ENCODE results near the gene UNC93B1.
"Not testable (repeated sequence)": the region's sequence is repeated elsewhere in the genome, so short reads cannot be mapped to it uniquely, and the experiment has no call there.

Gene UNC93B1

GRCh38 chr11:67965830-67966348 is 38.0 kb downstream of the UNC93B1 start:
- not testable (repeated sequence) for H3K36me3 ChIP-seq (ENCODE audit: control insufficient read depth, insufficient read depth, low read length); H3K4me1 ChIP-seq (ENCODE audit: control insufficient read depth, insufficient read depth, low read length); H3K9me3 ChIP-seq (ENCODE audit: control insufficient read depth, insufficient read depth, low read length); H3K4me3 ChIP-seq (ENCODE audit: low read depth, low read length); H3K9ac ChIP-seq (ENCODE audit: low read depth, low read length); H3K27ac ChIP-seq (ENCODE audit: low read depth, low read length); H3K27me3 ChIP-seq (ENCODE audit: control insufficient read depth, insufficient read depth, low read length)

GRCh38 chr11:67964746-67965145 is 39.2 kb downstream of the UNC93B1 start:
- H3K9me3 ChIP-seq (ENCODE audit: control insufficient read depth, insufficient read depth, low read length); H3K4me1 ChIP-seq (ENCODE audit: control insufficient read depth, insufficient read depth, low read length); H3K9ac ChIP-seq (ENCODE audit: low read depth, low read length); H3K36me3 ChIP-seq (ENCODE audit: control insufficient read depth, insufficient read depth, low read length); H3K27ac ChIP-seq (ENCODE audit: low read depth, low read length); H3K27me3 ChIP-seq (ENCODE audit: control insufficient read depth, insufficient read depth, low read length); H3K4me3 ChIP-seq (ENCODE audit: low read depth, low read length): not testable (repeated sequence)

GRCh38 chr11:67963879-67964278 is 40.0 kb downstream of the UNC93B1 start:
- H3K9ac ChIP-seq (ENCODE audit: low read depth, low read length); H3K4me3 ChIP-seq (ENCODE audit: low read depth, low read length); H3K27ac ChIP-seq (ENCODE audit: low read depth, low read length); H3K4me1 ChIP-seq (ENCODE audit: control insufficient read depth, insufficient read depth, low read length); H3K27me3 ChIP-seq (ENCODE audit: control insufficient read depth, insufficient read depth, low read length); H3K36me3 ChIP-seq (ENCODE audit: control insufficient read depth, insufficient read depth, low read length); H3K9me3 ChIP-seq (ENCODE audit: control insufficient read depth, insufficient read depth, low read length): not testable (repeated sequence)

GRCh38 chr11:67963217-67963616 is 40.7 kb downstream of the UNC93B1 start:
- H3K4me3 ChIP-seq (ENCODE audit: low read depth, low read length); H3K4me1 ChIP-seq (ENCODE audit: control insufficient read depth, insufficient read depth, low read length); H3K9me3 ChIP-seq (ENCODE audit: control insufficient read depth, insufficient read depth, low read length); H3K9ac ChIP-seq (ENCODE audit: low read depth, low read length); H3K27me3 ChIP-seq (ENCODE audit: control insufficient read depth, insufficient read depth, low read length); H3K27ac ChIP-seq (ENCODE audit: low read depth, low read length); H3K36me3 ChIP-seq (ENCODE audit: control insufficient read depth, insufficient read depth, low read length): not testable (repeated sequence)

GRCh38 chr11:67956236-67956635 is 47.7 kb downstream of the UNC93B1 start:
- H3K9me3 ChIP-seq (ENCODE audit: control insufficient read depth, insufficient read depth, low read length); H3K4me1 ChIP-seq (ENCODE audit: control insufficient read depth, insufficient read depth, low read length); H3K36me3 ChIP-seq (ENCODE audit: control insufficient read depth, insufficient read depth, low read length); H3K27ac ChIP-seq (ENCODE audit: low read depth, low read length); H3K9ac ChIP-seq (ENCODE audit: low read depth, low read length); H3K4me3 ChIP-seq (ENCODE audit: low read depth, low read length): not testable (repeated sequence)
- H3K27me3 ChIP-seq (ENCODE audit: control insufficient read depth, insufficient read depth, low read length): peaks cover 12% of the 10 kb centered on the region

- H3K4me1 ChIP-seq (ENCODE audit: control insufficient read depth, insufficient read depth, low read length); H3K27ac ChIP-seq (ENCODE audit: low read depth, low read length); H3K36me3 ChIP-seq (ENCODE audit: control insufficient read depth, insufficient read depth, low read length); H3K9me3 ChIP-seq (ENCODE audit: control insufficient read depth, insufficient read depth, low read length); H3K9ac ChIP-seq (ENCODE audit: low read depth, low read length): not testable (repeated sequence)
- H3K4me3 ChIP-seq (ENCODE audit: low read depth, low read length): peak overlapping the region; percentile 66
- peaks cover 12% of the 10 kb centered on the region for H3K27me3 ChIP-seq (ENCODE audit: control insufficient read depth, insufficient read depth, low read length)
Observed at GRCh38 chr11:67955461-67956007, 48.4 kb downstream of the UNC93B1 start.

GRCh38 chr11:67954971-67955370 is 48.9 kb downstream of the UNC93B1 start:
- H3K4me1 ChIP-seq (ENCODE audit: control insufficient read depth, insufficient read depth, low read length); H3K9me3 ChIP-seq (ENCODE audit: control insufficient read depth, insufficient read depth, low read length); H3K36me3 ChIP-seq (ENCODE audit: control insufficient read depth, insufficient read depth, low read length); H3K27ac ChIP-seq (ENCODE audit: low read depth, low read length); H3K9ac ChIP-seq (ENCODE audit: low read depth, low read length): not testable (repeated sequence)
- Histone ChIP-seq H3K4me3 (ENCODE audit: low read depth, low read length) (peak overlapping the region; percentile 66), H3K27me3 (ENCODE audit: control insufficient read depth, insufficient read depth, low read length) (peaks cover 12% of the 10 kb centered on the region)

GRCh38 chr11:67954251-67954650 is 49.6 kb downstream of the UNC93B1 start:
- H3K9ac ChIP-seq (ENCODE audit: low read depth, low read length); H3K9me3 ChIP-seq (ENCODE audit: control insufficient read depth, insufficient read depth, low read length); H3K36me3 ChIP-seq (ENCODE audit: control insufficient read depth, insufficient read depth, low read length); H3K27ac ChIP-seq (ENCODE audit: low read depth, low read length); H3K4me3 ChIP-seq (ENCODE audit: low read depth, low read length); H3K4me1 ChIP-seq (ENCODE audit: control insufficient read depth, insufficient read depth, low read length): not testable (repeated sequence)
- H3K27me3 ChIP-seq (ENCODE audit: control insufficient read depth, insufficient read depth, low read length): peaks cover 12% of the 10 kb centered on the region

- not testable (repeated sequence) for H3K4me1 ChIP-seq (ENCODE audit: control insufficient read depth, insufficient read depth, low read length); H3K36me3 ChIP-seq (ENCODE audit: control insufficient read depth, insufficient read depth, low read length); H3K9me3 ChIP-seq (ENCODE audit: control insufficient read depth, insufficient read depth, low read length); H3K4me3 ChIP-seq (ENCODE audit: low read depth, low read length); H3K27ac ChIP-seq (ENCODE audit: low read depth, low read length); H3K9ac ChIP-seq (ENCODE audit: low read depth, low read length)
- peaks cover 12% of the 10 kb centered on the region for H3K27me3 ChIP-seq (ENCODE audit: control insufficient read depth, insufficient read depth, low read length)
Observed at GRCh38 chr11:67950705-67951104, 53.2 kb downstream of the UNC93B1 start.

- not testable (repeated sequence) for H3K9ac ChIP-seq (ENCODE audit: low read depth, low read length); H3K27me3 ChIP-seq (ENCODE audit: control insufficient read depth, insufficient read depth, low read length); H3K4me3 ChIP-seq (ENCODE audit: low read depth, low read length); H3K4me1 ChIP-seq (ENCODE audit: control insufficient read depth, insufficient read depth, low read length); H3K27ac ChIP-seq (ENCODE audit: low read depth, low read length); H3K9me3 ChIP-seq (ENCODE audit: control insufficient read depth, insufficient read depth, low read length); H3K36me3 ChIP-seq (ENCODE audit: control insufficient read depth, insufficient read depth, low read length)
Observed at GRCh38 chr11:67947785-67948184, 56.1 kb downstream of the UNC93B1 start.

GRCh38 chr11:67946403-67946802 is 57.5 kb downstream of the UNC93B1 start:
- H3K9me3 ChIP-seq (ENCODE audit: control insufficient read depth, insufficient read depth, low read length); H3K27ac ChIP-seq (ENCODE audit: low read depth, low read length); H3K27me3 ChIP-seq (ENCODE audit: control insufficient read depth, insufficient read depth, low read length); H3K4me1 ChIP-seq (ENCODE audit: control insufficient read depth, insufficient read depth, low read length); H3K9ac ChIP-seq (ENCODE audit: low read depth, low read length); H3K4me3 ChIP-seq (ENCODE audit: low read depth, low read length); H3K36me3 ChIP-seq (ENCODE audit: control insufficient read depth, insufficient read depth, low read length): not testable (repeated sequence)

- H3K9ac ChIP-seq (ENCODE audit: low read depth, low read length); H3K4me3 ChIP-seq (ENCODE audit: low read depth, low read length); H3K9me3 ChIP-seq (ENCODE audit: control insufficient read depth, insufficient read depth, low read length); H3K27me3 ChIP-seq (ENCODE audit: control insufficient read depth, insufficient read depth, low read length); H3K36me3 ChIP-seq (ENCODE audit: control insufficient read depth, insufficient read depth, low read length); H3K4me1 ChIP-seq (ENCODE audit: control insufficient read depth, insufficient read depth, low read length): not testable (repeated sequence)
- H3K27ac ChIP-seq (ENCODE audit: low read depth, low read length): peak overlapping the region; percentile 51
Observed at GRCh38 chr11:67943406-67943805, 60.5 kb downstream of the UNC93B1 start.

Data from HUES48 (cell line).